ENCODE results near the gene C1QTNF6. TPM values are rescaled to one million over a fixed set of nuclear protein-coding genes. Genes with fewer than 3 reads are reported as not detected.
"Not testable (repeated sequence)": the region's sequence is repeated elsewhere in the genome, so short reads cannot be mapped to it uniquely, and the experiment has no call there.

Gene C1QTNF6
- total RNA-seq: 9.4 TPM

GRCh38 chr22:37187891-37188761 lies at the start of gene C1QTNF6:
Gene C1QTNF6 (minus strand): TSS chr22:37188247. CDS start chr22:37188213, 34 bp downstream.
- no peak for DNase-seq (ENCODE audit: low spot score)

- DNase-seq (ENCODE audit: low spot score): no peak
Measured at GRCh38 chr22:37235897-37236607, 48.0 kb upstream of the C1QTNF6 start.

- DNase-seq (ENCODE audit: low spot score): no peak
Measured at GRCh38 chr22:37234736-37235711, 47.0 kb upstream of the C1QTNF6 start.

GRCh38 chr22:37233751-37234631 lies 45.9 kb upstream of the C1QTNF6 start:
- no peak for DNase-seq (ENCODE audit: low spot score)

GRCh38 chr22:37233371-37233750 lies 45.3 kb upstream of the C1QTNF6 start:
- DNase-seq (ENCODE audit: low spot score): not testable (repeated sequence)

- DNase-seq (ENCODE audit: low spot score): no peak
Measured at GRCh38 chr22:37232140-37232998, 44.3 kb upstream of the C1QTNF6 start.

- no peak for DNase-seq (ENCODE audit: low spot score)
Measured at GRCh38 chr22:37231406-37232139, 43.5 kb upstream of the C1QTNF6 start.

- no peak for DNase-seq (ENCODE audit: low spot score)
Measured at GRCh38 chr22:37230673-37231405, 42.8 kb upstream of the C1QTNF6 start.

GRCh38 chr22:37229805-37230672 lies 42.0 kb upstream of the C1QTNF6 start:
- no peak for DNase-seq (ENCODE audit: low spot score)

GRCh38 chr22:37229012-37229804 lies 41.2 kb upstream of the C1QTNF6 start:
- DNase-seq (ENCODE audit: low spot score): no peak

GRCh38 chr22:37228106-37229011 lies 40.3 kb upstream of the C1QTNF6 start:
- DNase-seq (ENCODE audit: low spot score): no peak

GRCh38 chr22:37226514-37226913 lies 38.5 kb upstream of the C1QTNF6 start:
- no peak for DNase-seq (ENCODE audit: low spot score)

GRCh38 chr22:37226087-37226486 lies 38.0 kb upstream of the C1QTNF6 start:
- no peak for DNase-seq (ENCODE audit: low spot score)

- DNase-seq (ENCODE audit: low spot score): no peak
Measured at GRCh38 chr22:37225481-37225880, 37.4 kb upstream of the C1QTNF6 start.

- DNase-seq (ENCODE audit: low spot score): no peak
Measured at GRCh38 chr22:37224757-37225420, 36.8 kb upstream of the C1QTNF6 start.
